ENCODE data around the gene ZNF324.
A peak's percentile ranks its signal among the peaks of the same experiment; 100 is the strongest.

DNA sequence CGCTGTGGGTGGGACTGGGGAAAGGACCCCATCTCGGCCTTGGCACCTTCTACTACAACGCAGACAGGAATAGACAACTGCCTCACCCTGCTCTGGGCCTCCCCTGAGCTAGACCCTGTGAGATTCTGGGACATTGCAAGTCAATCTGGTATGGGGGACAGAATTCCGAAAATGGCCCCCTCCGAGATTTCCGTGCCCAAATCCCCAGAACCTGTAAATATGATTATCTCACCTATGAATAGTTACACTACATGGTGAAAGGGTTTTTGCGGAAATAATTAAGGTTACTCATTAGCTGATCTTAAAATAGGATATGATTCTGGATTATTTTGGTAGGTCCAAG lies 53.3 kb downstream of the ZNF324 start:
- TF ChIP-seq, protein P1, sequence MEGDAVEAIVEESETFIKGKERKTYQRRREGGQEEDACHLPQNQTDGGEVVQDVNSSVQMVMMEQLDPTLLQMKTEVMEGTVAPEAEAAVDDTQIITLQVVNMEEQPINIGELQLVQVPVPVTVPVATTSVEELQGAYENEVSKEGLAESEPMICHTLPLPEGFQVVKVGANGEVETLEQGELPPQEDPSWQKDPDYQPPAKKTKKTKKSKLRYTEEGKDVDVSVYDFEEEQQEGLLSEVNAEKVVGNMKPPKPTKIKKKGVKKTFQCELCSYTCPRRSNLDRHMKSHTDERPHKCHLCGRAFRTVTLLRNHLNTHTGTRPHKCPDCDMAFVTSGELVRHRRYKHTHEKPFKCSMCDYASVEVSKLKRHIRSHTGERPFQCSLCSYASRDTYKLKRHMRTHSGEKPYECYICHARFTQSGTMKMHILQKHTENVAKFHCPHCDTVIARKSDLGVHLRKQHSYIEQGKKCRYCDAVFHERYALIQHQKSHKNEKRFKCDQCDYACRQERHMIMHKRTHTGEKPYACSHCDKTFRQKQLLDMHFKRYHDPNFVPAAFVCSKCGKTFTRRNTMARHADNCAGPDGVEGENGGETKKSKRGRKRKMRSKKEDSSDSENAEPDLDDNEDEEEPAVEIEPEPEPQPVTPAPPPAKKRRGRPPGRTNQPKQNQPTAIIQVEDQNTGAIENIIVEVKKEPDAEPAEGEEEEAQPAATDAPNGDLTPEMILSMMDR (IDR thresholded peaks at IDR 0.05): peak in 1 of 4 experiments; percentile 11
- TF ChIP-seq POLR2AphosphoS5 (IDR thresholded peaks at IDR 0.05) (no peak), EP300 (IDR thresholded peaks at IDR 0.05) (no peak), POLR2A (IDR thresholded peaks at IDR 0.05) (no peak)
